K562 (cell line): ENCODE measurements around the gene IL27RA. TPM values are rescaled to one million over a fixed set of nuclear protein-coding genes. Genes with fewer than 3 reads are reported as not detected.
A peak's percentile ranks its signal among the peaks of the same experiment; 100 is the strongest.

Experiments
- BCOR ChIP-seq: fragments of 450-650 bp; IDR thresholded peaks from 2 replicates; pipeline ENCODE4 v1.6.1; 2016
- GTF2A2 ChIP-seq: IDR thresholded peaks from 2 replicates; pipeline ENCODE4 v1.6.1; 2016; ENCODE audit warnings: mild to moderate bottlenecking, missing genetic modification characterization, missing compliant biosample characterization
- HCFC1 ChIP-seq: IDR thresholded peaks from 2 replicates; pipeline ENCODE4 v1.6.1; 2012; ENCODE audit warnings: low read depth, low read length, improper control_type of control experiment
- JUND ChIP-seq, 2 experiments: IDR thresholded peaks; 2 replicates in 1 of 2; 3 replicates in 1 of 2; pipeline ENCODE4 v1.6.1; 2011; ENCODE audit warnings: borderline replicate concordance in 2 of 2, low read depth in 2 of 2, low read length in 2 of 2, improper control_type of control experiment in 1 of 2, missing biosample characterization in 1 of 2, missing genetic modification characterization in 1 of 2, missing genetic modification reagents in 1 of 2
- KHSRP ChIP-seq: fragments of 450-650 bp; IDR thresholded peaks from 2 replicates; pipeline ENCODE4 v1.6.1; 2017
- MEF2A ChIP-seq: IDR thresholded peaks from 2 replicates; pipeline ENCODE4 v1.6.1; 2011; ENCODE audit warnings: low read depth, mild to moderate bottlenecking, low read length, moderate library complexity; ENCODE audit not compliant: control insufficient read depth
- MYNN ChIP-seq, 2 experiments: sonication (generic); formaldehyde crosslinking in 1 of 2; IDR thresholded peaks; 2 replicates each; pipeline versions ENCODE4 v1.5.0 to v1.6.1; 2016 to 2020; ENCODE audit warnings: antibody characterized with exemption in 1 of 2, missing genetic modification reagents in 1 of 2
- PCBP1 ChIP-seq: fragments of 200-400 bp; formaldehyde crosslinking; IDR thresholded peaks from 2 replicates; pipeline ENCODE4 v1.6.1; 2018; ENCODE audit warnings: mild to moderate bottlenecking, low read depth, low read length; ENCODE audit not compliant: poor library complexity, severe bottlenecking
- POU5F1 ChIP-seq: fragments of 150-350 bp; IDR thresholded peaks from 2 replicates; pipeline ENCODE4 v1.6.1; 2014; ENCODE audit warnings: borderline replicate concordance, low read length, low read depth, mild to moderate bottlenecking; ENCODE audit not compliant: partially characterized antibody
- RBBP5 ChIP-seq: fragments of 200-600 bp; sonication (generic); IDR thresholded peaks from 2 replicates; pipeline ENCODE4 v1.6.1; 2012; ENCODE audit warnings: borderline replicate concordance, mild to moderate bottlenecking, low read length, control low read depth, inconsistent platforms; ENCODE audit not compliant: insufficient read depth, poor library complexity, severe bottlenecking
- SETDB1 ChIP-seq: IDR thresholded peaks from one replicate; pipeline ENCODE4 v1.6.1; 2012; ENCODE audit warnings: low read length, control low read depth, inconsistent platforms
- SRSF7 ChIP-seq: fragments of 200-400 bp; formaldehyde crosslinking; optimal IDR thresholded peaks from 2 replicates; pipeline ENCODE3; 2017; ENCODE audit warnings: mild to moderate bottlenecking, low read depth, low read length
- TAL1 ChIP-seq: fragments of 450-650 bp; IDR thresholded peaks from 2 replicates; pipeline ENCODE4 v1.6.1; 2016; ENCODE audit warnings: mild to moderate bottlenecking
- ZBTB11 ChIP-seq, 3 experiments: fragments of 200-800 bp in 1 of 3; fragments of 250-450 bp in 1 of 3; fragments of 450-650 bp in 1 of 3; sonication (Bioruptor Pico) in 1 of 3; sonication (Bioruptor generic) in 1 of 3; formaldehyde crosslinking in 1 of 3; IDR thresholded peaks; 2 replicates each; pipeline versions ENCODE4 v1.6.1 to v1.8.0; 2016 to 2022; ENCODE audit warnings: mild to moderate bottlenecking in 2 of 3, missing genetic modification characterization in 2 of 3, missing compliant biosample characterization in 1 of 3, moderate library complexity in 1 of 3
- ZNF232 ChIP-seq: sonication (generic); formaldehyde crosslinking; IDR thresholded peaks from 2 replicates; pipeline ENCODE4 v1.8.0; 2022; ENCODE audit warnings: mild to moderate bottlenecking, missing genetic modification reagents
- ZZZ3 ChIP-seq: fragments of 450-650 bp; IDR thresholded peaks from 2 replicates; pipeline ENCODE4 v1.6.1; 2016; ENCODE audit warnings: antibody characterized with exemption, mild to moderate bottlenecking, moderate library complexity
- polyA plus RNA-seq, 8 experiments: library from polyadenylated mRNA; depleted of rRNA in 4 of 8; stranded (reverse) in 5 of 8; unstranded in 3 of 8; fragments of >200 nt; fragmentation: Nextera tagmentation in 2 of 8; fragmentation: Illumina TruSeq in 1 of 8; extraction: Ambion mirVana in 2 of 8; extraction: Trizol in 1 of 8; gene quantifications; 2 replicates each; pipeline versions ENCODE4 v1.2.1 to v1.2.3, GENCODE V29; 2011 to 2014; ENCODE audit warnings: inconsistent platforms in 1 of 8, missing spikeins in 1 of 8
- total RNA-seq, 7 experiments: library from RNA; depleted of rRNA in 6 of 7; stranded (reverse); fragments of >200 nt in 6 of 7; fragmentation: Illumina TruSeq in 2 of 7; extraction: Trizol in 2 of 7; gene quantifications; 2 replicates each; pipeline versions ENCODE4 v1.2.1 to v1.2.3, GENCODE V29; 2011 to 2021; ENCODE audit warnings: low replicate concordance in 1 of 7
- TF ChIP-seq, protein P1 (sequence below): sonication (generic); formaldehyde crosslinking; IDR thresholded peaks from 2 replicates; pipeline ENCODE4 v1.8.1; 2022; ENCODE audit warnings: missing genetic modification reagents
- TF ChIP-seq, protein P2 (sequence below): fragments of 250-450 bp; sonication (Bioruptor Pico); IDR thresholded peaks from 2 replicates; pipeline ENCODE4 v1.8.0; 2021; ENCODE audit warnings: moderate library complexity, mild to moderate bottlenecking, inconsistent platforms

The IL27RA gene
- total and polyA plus RNA-seq, 9 of the 15 experiments (the other 6 are each of a cell fraction or from before 2014, with no cell fraction given), result 1.9 to 15.9 (median 12.0) TPM

- TF ChIP-seq BCOR, result peak; percentile 100
- TF ChIP-seq, protein P1, sequence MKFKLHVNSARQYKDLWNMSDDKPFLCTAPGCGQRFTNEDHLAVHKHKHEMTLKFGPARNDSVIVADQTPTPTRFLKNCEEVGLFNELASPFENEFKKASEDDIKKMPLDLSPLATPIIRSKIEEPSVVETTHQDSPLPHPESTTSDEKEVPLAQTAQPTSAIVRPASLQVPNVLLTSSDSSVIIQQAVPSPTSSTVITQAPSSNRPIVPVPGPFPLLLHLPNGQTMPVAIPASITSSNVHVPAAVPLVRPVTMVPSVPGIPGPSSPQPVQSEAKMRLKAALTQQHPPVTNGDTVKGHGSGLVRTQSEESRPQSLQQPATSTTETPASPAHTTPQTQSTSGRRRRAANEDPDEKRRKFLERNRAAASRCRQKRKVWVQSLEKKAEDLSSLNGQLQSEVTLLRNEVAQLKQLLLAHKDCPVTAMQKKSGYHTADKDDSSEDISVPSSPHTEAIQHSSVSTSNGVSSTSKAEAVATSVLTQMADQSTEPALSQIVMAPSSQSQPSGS (CRISPR knock-in tag), result no peak
- TF ChIP-seq, protein P2, sequence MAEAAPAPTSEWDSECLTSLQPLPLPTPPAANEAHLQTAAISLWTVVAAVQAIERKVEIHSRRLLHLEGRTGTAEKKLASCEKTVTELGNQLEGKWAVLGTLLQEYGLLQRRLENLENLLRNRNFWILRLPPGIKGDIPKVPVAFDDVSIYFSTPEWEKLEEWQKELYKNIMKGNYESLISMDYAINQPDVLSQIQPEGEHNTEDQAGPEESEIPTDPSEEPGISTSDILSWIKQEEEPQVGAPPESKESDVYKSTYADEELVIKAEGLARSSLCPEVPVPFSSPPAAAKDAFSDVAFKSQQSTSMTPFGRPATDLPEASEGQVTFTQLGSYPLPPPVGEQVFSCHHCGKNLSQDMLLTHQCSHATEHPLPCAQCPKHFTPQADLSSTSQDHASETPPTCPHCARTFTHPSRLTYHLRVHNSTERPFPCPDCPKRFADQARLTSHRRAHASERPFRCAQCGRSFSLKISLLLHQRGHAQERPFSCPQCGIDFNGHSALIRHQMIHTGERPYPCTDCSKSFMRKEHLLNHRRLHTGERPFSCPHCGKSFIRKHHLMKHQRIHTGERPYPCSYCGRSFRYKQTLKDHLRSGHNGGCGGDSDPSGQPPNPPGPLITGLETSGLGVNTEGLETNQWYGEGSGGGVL (CRISPR knock-in tag), result no peak
- no peak for TF ChIP-seq PCBP1
- TF ChIP-seq POU5F1, result no peak
- TF ChIP-seq ZNF232 (CRISPR knock-in tag), result no peak
- TF ChIP-seq GTF2A2, result peak; percentile 92
- TF ChIP-seq KHSRP, result no peak
- no peak for TF ChIP-seq HCFC1
- 0 out of 2 replicates have a peak, but pooled peaks have one; percentile 21 for TF ChIP-seq TAL1
- TF ChIP-seq MYNN (IDR thresholded peaks at IDR 0.05), result no peak
- no peak for TF ChIP-seq MYNN (CRISPR knock-in tag; IDR thresholded peaks at IDR 0.05)
- no peak for TF ChIP-seq SETDB1
- TF ChIP-seq ZBTB11 (CRISPR knock-in tag; IDR thresholded peaks at IDR 0.05), result peak in 1 of 3 experiments; percentile 95; a peak in 2 of 6 replicates
- TF ChIP-seq RBBP5, result no peak
- TF ChIP-seq JUND (IDR thresholded peaks at IDR 0.05; ENCODE audit: borderline replicate concordance, low read depth, low read length), result no peak
- peak; percentile 60; the same call in 2 of the 3 replicates for TF ChIP-seq JUND (tag; IDR thresholded peaks at IDR 0.05; ENCODE audit: borderline replicate concordance, low read depth, low read length)
- no peak for TF ChIP-seq SRSF7
- TF ChIP-seq ZZZ3, result no peak
- TF ChIP-seq MEF2A, result no peak
Measured at GRCh38 chr19:14005349-14006084, 26.0 kb upstream of the IL27RA start (continued).
